Suppressor macrophage (primary cell): ENCODE measurements around the gene GNPTAB.
"Not testable (repeated sequence)": the region's sequence is repeated elsewhere in the genome, so short reads cannot be mapped to it uniquely, and the experiment has no call there.

Experiments used
- DNase-seq, 4 experiments: peaks; one replicate each; pipeline ENCODE4 v3.0.0-alpha.2; 2020 to 2022
- total RNA-seq, 17 experiments: gene quantifications; one replicate each; lab custom pipeline; 2026; ENCODE audit warnings: mixed read lengths in 6 of 17, inconsistent platforms in 3 of 17; lab: John Stamatoyannopoulos, UW

The GNPTAB gene
- 111 to 272 (median 212) reads per million in 17 experiments for total RNA-seq

DNA sequence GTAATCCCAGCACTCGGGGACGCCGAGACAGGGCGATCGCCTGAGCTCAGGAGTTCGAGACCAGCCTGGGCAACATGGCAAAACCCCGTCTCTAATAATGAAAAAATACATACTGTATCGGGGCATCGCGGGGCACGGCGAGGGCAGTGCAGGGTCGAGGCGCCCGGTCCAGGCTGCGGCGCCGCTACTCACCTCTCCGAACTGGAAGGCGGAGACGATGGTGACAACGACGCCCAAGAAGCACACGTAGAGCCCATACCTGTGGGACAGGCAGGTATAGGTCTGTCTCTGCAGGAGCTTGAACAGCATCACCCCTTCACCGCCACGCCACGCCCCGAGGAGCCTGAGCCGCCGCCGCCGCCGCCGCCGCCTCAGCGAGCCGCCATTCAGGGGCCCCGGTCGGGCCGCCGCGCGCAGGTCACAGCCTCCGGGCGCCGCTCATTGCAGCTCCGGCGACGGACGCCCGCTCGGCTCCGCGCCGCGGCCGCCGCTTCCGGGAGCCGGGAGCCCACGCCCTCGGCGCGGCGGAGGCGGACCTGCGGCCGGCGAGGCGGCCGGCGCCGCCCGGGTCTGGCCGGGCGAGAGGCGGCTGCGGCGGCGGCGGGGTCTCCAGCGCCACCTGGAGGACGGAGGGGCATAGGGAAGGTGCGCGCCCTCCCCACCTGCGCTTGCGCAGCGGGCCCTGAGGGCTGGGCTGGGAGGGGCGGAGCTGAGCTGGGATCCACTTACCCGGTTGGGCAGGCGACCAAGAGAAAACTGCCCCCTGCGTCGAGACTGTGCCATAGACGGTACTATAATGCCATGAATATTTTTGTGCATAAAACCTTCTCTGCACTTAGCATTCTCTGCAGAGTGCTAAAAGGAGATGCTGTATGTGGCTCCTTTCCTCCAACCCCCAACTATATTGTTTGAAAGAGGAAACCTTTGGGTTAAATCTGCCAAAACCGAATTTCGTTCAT, at the start of gene GNPTAB:
GNPTAB (minus strand) TSS at position 593 of the 959 bp plus-strand sequence; CDS start at position 309, 284 bp downstream.
- peak; percentile 96 to 98 (median 96) for DNase-seq

DNA sequence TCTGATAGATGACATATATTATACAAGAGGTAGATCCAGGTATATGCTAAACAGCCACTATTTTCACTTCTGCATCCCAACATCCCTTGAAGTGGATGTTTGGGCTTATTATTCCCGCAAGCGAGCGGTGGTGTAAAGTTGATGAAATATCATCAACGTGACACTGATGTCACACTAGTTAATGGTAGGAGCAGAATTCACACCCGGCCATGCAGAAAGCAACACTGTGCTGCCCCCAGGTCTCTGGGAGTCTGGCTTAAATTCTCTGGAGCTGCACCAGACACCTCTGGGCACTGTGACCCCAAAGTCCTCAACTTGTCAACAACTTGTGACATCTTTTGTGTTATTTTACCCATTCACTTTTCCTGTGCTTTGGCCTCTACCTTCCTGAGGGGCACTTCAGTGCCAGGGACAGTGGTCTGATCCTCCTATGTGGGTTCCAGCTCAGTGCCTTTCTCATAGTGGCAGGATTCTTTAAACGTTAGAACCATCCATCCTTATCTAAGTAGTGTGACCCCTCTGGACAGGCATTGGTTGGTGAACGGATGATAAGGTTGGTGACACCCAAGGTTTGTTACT, 47.6 kb upstream of the GNPTAB start:
- peak; percentile 59 to 73 (median 68) for DNase-seq

DNA sequence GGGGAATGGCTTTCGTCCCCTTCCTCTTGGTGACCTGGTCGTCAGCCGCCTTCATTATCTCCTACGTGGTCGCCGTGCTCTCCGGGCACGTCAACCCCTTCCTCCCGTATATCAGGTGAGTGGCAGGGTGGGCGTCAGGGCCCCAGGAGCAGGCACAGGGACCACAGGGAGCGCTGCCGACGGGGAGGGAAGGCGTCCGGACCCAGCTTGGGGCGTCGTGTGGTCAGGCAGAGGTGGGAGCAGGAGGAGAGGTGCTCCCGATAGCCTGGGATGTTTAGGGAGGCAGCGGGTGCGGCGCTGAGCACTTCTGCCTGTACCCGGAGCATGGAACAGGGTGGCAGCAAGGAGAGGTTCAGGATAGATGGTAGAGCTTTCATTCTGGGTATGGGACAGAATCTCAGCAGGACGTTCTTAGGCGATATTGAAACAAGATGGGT, 47.1 kb upstream of the GNPTAB start:
- DNase-seq = peak in 2 of 4 experiments; percentile 25 to 37

DNA sequence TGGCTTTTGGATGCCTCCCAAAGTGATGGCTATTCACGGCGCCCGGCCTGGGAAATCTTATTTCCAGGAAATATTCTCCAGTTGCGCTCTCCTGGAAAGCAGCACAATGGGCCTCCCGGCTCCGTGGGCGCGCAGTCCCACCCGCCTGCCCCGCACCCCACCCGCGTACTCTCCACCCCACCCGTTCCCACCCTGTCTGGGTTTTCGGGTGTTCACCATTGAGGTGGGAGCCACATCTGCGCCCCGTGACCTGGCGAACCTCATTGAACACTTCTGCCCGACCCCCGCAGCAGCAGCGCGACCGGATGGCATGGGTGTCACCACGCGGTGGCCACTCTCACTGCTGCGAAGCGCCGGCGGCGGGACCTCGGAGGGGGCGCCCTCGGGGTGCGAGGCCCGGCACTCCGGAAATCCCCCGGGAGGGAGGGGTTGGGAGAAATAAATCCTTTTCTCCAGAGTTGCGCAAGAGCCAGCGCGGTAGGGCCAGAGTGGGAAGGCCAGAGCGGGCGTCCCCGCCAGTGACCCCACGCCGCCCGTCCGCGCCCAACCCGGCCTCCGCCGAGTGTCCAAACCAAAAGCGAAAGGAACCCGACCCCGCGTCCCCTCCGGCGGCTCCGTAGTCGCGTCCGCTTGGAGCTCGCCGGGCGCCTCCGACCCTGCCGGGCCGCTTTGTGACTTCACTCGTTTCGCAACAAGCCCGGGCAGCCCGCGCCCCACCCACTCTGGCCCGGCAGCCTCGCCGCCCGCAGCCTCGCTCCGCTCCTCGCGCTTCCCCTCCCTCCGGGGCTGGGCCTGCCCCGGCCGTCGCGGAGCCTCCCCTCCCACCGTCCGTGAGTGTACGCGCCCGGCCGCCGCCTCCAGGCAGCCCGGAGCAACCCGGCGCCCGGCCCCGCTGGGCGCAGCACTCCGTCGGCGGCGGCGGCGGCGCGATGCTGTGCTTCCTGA, 46.4 kb upstream of the GNPTAB start, which contains the start of gene DRAM1:
DRAM1 (plus strand) TSS at position 720 of the 945 bp plus-strand sequence; CDS start at position 930, 210 bp downstream.
- DNase-seq = peak; percentile 91 to 97 (median 96)

DNA sequence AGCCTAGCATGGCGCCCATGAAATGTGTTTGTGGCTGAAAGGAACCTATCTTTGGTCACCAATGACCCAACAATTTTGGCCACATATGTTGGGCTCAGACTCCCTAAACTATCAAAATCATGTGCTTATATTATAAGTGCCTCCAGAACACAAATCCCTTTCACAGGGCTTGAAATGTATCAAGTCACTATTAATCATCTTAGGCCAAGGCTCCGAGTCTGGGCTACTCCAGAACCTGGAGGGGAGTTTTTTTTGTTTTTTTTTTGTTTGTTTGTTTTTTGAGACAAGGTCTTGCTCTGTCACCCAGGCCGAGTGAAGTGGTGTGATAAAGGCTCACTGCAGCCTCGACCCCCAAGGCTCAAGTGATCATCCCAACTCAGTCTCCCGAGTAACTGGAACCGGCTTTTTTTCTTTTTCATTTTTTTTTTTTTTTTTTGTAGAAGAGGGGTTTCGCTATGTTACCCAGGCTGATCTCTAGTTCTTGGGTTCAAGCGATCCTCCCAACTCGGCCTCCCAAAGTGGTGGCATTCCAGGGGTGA, 45.6 kb upstream of the GNPTAB start:
- peak in 1 of 4 experiments; percentile 15 for DNase-seq

DNA sequence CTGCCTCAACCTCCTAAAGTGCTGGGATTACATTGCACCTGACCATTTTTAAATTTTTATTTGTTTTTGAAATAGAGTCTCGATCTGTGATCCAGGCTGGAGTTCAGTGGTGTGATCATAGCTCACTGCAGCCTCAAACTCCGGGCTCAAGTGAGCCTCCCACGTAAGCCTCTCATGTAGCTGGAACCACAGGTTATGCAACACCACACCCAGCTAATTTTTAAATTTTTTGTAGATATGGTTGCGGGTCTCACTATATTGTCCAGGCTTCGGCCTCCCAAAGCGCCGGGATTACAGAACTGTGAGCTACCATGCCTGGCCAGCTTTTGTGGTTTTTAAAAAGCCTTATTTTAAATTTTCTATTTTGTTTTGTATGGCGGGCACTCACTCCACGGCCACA, 44.4 kb upstream of the GNPTAB start:
- DNase-seq = peak in 3 of 4 experiments; percentile 53 to 63 (median 59)

DNA sequence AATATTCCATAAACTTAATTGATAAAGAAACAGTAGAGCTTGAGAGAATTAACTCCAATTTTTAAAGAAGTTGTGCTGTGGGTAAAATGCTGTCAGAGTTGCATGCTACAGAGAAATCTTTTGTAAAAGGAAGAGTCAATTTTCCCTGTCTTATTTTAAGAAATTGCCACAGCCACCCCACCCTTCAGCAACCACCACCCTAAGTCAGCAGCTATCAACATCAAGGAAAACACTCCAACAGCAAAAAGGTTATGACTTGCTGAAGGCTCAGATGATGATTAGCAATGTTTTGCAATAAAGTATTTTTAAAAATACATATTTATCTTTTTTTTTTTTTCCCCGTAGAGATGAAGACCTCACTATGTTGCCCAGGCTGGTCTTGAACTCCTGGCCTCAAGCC, 40.2 kb upstream of the GNPTAB start:
- DNase-seq = peak in 3 of 4 experiments; percentile 37 to 50 (median 48)

DNA sequence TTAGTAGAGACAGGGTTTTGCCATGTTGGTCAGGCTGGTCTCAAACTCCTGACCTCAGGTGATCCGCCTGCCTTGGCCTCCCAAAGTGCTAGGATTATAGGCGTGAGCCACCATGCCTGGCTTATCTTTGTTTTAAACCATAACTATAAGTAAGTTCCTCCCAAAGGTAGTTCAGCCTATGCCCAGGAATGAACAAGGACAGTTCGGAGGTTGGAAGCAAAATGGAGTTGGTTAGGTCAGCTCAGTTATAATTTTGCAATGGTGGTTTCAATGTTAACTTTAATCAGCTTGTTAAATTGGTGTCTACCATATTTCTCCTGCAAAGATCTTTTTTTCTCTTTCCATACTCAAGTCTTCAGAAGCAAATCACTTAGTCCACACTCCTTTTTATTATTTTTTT, 36.9 kb upstream of the GNPTAB start:
- not testable (repeated sequence) for DNase-seq

DNA sequence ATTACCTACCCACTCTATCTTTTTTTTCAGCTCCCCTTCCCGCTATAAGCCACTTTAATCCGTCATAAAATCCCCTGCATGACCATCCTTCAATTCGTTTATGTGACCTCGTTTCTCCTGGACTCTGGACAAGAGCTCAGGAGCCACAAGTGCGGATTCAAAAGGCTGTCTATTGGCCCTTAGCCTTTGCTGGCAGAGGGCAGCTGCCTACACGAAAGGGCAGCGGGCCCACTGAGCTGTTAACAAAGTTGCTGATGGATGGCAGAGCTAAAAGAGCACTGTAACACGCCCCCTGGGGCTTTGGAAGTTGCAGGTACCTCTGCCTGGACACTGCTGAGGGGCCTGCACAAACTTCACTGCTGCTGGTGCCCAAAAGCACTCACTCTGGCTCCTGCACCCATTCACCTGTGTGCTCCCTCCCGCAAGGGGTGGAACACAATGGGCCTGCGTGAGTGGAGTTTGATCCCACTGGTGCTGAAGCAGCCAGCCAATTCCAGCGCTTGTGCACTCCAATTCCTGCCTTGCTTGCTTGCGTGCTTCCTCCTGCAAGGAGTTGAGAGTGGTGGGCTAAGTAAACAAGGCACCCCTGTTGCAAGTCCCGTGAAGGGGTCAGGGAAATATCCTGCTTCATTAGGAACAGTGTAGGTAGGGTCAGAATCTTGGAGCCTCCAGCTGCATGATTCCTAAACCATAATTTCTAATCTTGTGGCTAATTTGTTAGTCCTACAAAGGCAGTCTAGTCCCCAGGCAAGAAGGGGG, 36.0 kb upstream of the GNPTAB start:
- no peak for DNase-seq

DNA sequence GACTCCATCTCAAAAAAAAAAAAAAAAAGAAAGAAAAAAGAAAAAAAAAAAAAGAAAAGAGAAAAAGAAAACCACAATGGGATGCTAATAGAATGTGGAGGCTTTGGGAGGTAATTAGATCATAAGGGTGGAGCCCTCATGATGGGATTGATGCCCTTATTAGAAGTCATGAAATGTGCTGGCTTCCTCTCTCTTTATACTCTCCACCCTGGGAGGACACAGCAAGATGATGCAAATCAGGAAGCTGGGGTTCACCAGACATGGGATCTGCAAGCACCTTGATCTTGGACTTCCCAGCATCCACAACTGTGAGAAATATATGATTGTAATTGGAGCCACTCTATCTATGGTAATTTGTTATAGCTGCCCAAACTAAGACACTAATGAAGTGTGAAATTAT, 33.2 kb upstream of the GNPTAB start:
- peak in 3 of 4 experiments; percentile 51 to 55 (median 52) for DNase-seq

DNA sequence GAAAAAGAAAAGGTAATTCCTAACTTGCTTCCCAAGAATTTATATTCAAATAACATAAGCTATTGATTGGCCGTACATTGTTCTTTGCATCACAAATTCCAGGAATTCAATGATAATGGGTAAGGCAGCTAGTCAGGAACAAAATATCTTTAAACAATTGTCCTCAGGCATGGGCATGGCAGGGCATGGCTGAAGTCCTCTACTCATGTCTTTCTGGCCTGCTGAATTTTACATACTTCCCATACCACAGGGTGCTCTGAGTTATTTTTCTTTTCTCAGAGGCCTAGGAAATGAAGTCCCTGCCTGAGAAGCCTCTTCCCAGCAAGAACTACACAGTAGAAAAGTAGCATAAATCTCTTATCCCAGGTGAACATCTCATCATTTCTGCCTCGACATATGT, 31.5 kb upstream of the GNPTAB start:
- no peak for DNase-seq

DNA sequence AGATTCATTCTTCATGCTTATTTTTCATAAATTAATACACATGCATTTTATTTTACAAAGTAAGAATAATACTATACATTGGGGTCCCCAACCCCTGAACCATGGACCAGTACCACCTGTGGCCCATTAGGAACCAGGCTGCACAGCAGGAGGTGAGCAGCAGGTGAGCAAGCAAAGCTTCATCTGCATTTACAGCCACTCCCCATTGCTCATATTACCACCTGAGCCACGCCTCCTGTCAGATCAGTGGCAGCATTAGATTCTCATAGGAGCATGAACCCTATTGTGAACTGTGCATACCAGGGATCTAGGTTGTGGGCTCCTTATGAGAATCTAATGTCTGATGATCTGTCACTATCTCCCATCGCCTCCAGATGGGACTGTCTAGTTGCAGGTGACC, 30.9 kb upstream of the GNPTAB start:
- DNase-seq = not testable (repeated sequence)

DNA sequence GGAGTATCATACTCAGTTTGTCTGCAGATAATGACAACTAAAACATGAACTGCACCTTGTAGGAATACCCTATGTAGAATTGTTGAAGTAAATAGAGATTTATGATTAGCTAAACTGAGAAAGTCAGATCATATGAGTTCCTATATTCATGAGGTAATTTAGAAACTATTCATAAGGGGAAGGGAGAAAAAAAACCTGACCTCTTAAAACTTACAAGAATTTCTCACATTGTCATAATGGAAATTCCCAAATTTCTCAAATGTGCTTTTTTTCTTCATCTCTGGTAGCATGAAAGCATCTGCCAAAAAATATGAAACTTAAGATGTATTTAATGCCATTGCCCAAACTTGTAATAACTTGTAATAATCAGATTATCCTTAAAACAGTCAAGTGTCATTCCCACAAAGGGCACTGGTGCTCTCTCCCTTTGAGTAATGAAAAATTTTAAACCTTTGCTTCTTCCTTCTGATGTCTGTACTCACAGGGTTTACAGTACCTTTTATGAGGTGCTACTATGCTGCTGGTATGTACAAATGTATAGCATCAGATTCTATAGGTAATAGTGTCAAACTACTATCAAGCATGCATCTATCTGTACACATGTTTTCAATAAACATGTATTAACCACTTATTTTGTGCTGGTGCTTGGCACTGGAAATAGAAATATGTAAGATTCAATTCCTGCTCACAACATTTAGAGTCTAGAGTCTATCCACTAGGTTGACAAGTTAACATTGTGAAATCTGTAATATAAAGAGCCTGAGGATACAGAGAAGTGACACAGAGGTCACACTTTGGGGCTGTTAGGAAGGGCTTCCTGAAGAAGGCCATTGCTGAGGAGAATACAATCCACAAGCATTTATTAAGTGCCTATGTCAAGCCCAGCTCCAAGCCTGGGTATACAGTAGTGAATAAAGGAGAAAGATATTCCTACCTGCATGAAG, 29.2 kb upstream of the GNPTAB start:
- DNase-seq = peak in 3 of 4 experiments; percentile 48 to 84 (median 84)

DNA sequence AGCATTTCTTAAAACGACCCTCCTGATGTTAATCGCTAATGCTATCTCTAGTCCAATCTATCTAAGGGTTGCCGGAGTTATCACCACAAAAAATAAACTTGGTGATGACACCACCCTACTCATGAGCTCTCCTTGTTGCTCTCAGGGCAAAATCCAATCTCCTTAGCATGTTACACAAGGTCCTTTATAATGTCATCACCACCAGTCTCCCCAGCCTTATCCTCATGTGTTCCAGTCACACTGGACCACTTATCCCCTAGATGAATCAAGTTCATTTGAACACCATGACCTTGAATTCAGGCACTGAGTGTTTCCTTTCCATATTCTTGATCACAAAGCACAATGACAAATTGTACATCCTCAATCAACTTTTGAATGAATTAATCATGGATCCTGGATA, 27.6 kb upstream of the GNPTAB start:
- peak in 3 of 4 experiments; percentile 32 to 59 (median 56) for DNase-seq

DNA sequence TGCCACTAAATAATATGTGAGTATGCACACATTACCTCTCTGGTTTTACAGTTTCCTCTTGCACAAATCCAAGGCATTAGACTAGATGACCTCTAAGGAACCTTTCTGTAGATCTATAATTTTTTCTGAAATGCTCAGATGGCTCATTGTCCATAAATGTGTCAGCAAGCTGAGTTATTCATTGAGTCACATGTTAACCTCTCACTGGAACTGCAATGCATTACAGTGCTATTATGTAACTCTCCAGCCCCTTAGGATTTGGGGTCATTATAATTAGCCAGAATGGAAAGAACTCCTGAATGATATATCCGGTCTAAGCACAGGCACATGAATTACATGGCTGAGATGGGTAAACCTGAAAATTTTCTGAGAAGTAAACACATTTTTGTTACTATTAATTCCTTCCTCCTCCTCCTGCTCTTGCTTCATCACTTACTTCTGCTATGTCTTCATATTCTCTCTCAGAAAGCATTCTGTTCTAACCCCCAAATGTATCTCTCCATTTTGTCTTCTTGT, 26.3 kb upstream of the GNPTAB start:
- peak; percentile 42 to 85 (median 64) for DNase-seq

DNA sequence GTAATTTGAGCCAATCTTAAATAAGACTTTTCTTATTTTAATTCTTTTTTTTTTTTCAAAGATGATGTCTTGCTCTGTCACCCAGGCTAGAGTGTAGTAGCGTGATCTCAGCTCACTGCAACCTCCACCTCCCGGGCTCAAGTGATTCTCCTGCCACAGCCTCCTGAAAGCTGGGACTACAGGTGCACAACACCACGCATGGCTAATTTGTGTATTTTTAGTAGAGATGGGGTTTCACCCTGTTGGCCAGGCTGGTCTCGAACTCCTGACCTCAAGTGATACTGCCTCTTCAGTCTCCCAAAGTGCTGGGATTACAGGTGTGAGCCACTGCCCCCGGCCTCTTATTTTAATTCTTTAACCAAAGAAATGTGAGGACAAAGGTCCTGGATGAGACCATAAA, 25.9 kb upstream of the GNPTAB start:
- not testable (repeated sequence) for DNase-seq

DNA sequence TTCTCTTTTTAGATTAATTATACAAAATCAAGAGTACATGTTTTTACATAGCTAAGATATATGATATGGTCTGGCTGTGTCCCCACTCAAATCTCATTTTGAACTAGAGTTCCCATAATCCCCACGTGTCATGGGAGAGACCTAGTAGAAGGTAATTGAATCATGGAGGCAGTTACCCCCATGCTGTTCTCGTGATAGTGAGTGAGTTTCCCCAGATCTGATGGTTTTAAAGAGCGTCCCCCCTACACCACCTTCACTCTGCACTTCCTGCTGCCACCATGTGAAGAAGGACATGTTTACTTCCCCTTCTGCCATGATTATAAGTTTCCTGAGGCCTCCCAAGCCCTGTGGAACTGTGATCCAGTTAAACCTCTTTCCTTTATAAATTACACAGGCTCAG, 25.2 kb upstream of the GNPTAB start:
- peak in 3 of 4 experiments; percentile 21 to 31 (median 24) for DNase-seq

DNA sequence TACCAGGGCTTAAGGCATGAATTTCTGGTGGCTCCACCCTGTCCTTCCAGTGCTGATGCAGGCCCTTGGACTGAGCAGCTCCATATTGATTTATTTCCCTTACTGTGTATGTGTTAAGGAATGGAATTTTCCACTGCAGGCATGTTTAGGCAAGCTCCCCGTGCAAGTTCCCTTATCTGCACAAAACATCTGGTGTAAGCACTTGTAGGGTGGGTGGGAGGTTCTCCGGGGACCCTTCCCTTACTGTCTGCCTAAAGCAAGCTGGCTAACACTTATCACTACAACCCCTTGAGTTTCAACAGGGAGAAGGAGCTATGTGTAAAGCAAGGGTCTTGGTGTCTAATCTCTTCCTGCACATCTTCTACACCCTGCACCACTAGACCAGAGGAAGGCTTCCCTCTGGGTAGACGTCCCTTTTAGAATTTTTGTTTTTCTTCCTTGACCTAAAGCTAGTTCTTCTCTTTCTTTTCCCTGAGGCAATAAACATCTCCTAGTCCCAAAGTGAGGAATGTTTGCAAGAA, 24.7 kb upstream of the GNPTAB start:
- peak in 1 of 4 experiments; percentile 18 for DNase-seq

DNA sequence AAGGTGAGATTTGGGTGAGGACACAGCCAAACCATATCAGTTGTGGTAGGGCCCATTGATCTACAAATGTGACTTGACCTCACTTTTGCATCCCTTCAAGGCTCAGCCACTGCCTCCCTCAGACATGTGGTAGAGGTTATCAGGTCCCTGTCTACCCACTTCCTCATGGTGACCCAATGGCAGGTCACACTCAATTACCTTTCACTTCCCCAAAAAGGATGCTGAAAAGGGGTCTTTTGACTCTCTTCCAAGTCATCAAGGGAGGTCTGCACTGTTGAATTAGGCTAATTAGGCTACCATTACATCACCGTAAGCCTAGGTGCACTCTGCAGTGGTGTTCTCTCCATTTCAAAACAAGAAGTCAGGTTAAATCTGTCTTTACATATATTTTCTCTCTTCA, 24.0 kb upstream of the GNPTAB start:
- DNase-seq = no peak
